Vagina (tissue), 2 donors: Measurements from ENCODE around the gene INTS7. TPM values are rescaled to one million over a fixed set of nuclear protein-coding genes. Genes with fewer than 3 reads are reported as not detected.
"Not testable (repeated sequence)": the region's sequence is repeated elsewhere in the genome, so short reads cannot be mapped to it uniquely, and the experiment has no call there.

Source experiments
- DNase-seq, 2 donors: peaks; one replicate each; pipeline ENCODE4 v3.0.0-alpha.2; 2017; ENCODE audit errors: extremely low spot score in 2 of 2
- H3K27ac ChIP-seq: fragments of 200-600 bp; sonication (generic); one replicate; pipeline ENCODE4 v1.5.1; 2019
- H3K27me3 ChIP-seq: fragments of 200-600 bp; sonication (generic); one replicate; pipeline ENCODE4 v1.5.1; 2019
- H3K36me3 ChIP-seq, 2 donors: fragments of 200-600 bp; sonication (generic); one replicate each; pipeline ENCODE4 v1.5.1; 2017 to 2019
- H3K4me1 ChIP-seq: fragments of 200-600 bp; sonication (generic); one replicate; pipeline ENCODE4 v1.5.1; 2019
- H3K4me3 ChIP-seq, 2 donors: fragments of 200-600 bp; sonication (generic); 1 replicate in 1 of 2; 2 replicates in 1 of 2; pipeline ENCODE4 v1.5.1; 2016 to 2019
- H3K9me3 ChIP-seq: fragments of 200-600 bp; sonication (generic); one replicate; pipeline ENCODE4 v1.5.1; 2019
- CTCF ChIP-seq, 3 experiments: fragments of 450-650 bp in 2 of 3; fragments of 200-600 bp in 1 of 3; sonication (generic) in 1 of 3; IDR thresholded peaks; one replicate each; pipeline ENCODE4 v1.5.1; 2017 to 2019; ENCODE audit warnings: antibody characterized with exemption in 3 of 3, mild to moderate bottlenecking in 2 of 3, moderate library complexity in 2 of 3
- POLR2A ChIP-seq, 2 donors: fragments of 450-650 bp; IDR thresholded peaks; one replicate each; pipeline ENCODE4 v1.6.1; 2017; ENCODE audit warnings: antibody characterized with exemption in 2 of 2, mild to moderate bottlenecking in 2 of 2, moderate library complexity in 2 of 2
- POLR2AphosphoS5 ChIP-seq, 2 donors: sonication (generic); formaldehyde crosslinking; IDR thresholded peaks; one replicate each; pipeline ENCODE4 v1.9.0; 2017; ENCODE audit warnings: antibody characterized with exemption in 2 of 2, mild to moderate bottlenecking in 2 of 2, low read depth in 1 of 2; ENCODE audit not compliant: insufficient read depth in 1 of 2
- intact Hi-C: fragments of 100-400 bp; cut with DNase I; formaldehyde crosslinking; loops from one replicate; pipeline ENCODE4 v1.15.1; 2023
- total RNA-seq: library from RNA; depleted of rRNA; stranded (reverse); fragments of >200 nt; gene quantifications from one replicate; pipeline ENCODE4 v1.2.3, GENCODE V29; 2016

Gene INTS7
- total RNA-seq, 1 donor from 2014 or later = 10.8 TPM

GRCh38 chr1:212004895-212005608 is 30.3 kb downstream of the INTS7 start:
- H3K27me3 ChIP-seq = no peaks in the 10 kb centered on the region
- intact Hi-C loops = no loop called here
- no peaks in the 10 kb centered on the region for H3K9me3 ChIP-seq
- no peak for DNase-seq
- no peak overlapping the region for H3K27ac ChIP-seq
- no peak for TF ChIP-seq POLR2AphosphoS5 (IDR thresholded peaks at IDR 0.05; ENCODE audit: insufficient read depth in 1 of 2, low read depth in 1 of 2)
- no peak for TF ChIP-seq CTCF (IDR thresholded peaks at IDR 0.05)
- TF ChIP-seq POLR2A (IDR thresholded peaks at IDR 0.05) = no peak
- H3K36me3 ChIP-seq = peaks cover 0 to 17% of the 10 kb centered on the region in 2 donors
- H3K4me3 ChIP-seq = no peak overlapping the region
- H3K4me1 ChIP-seq = no peaks in the 10 kb centered on the region

DNA sequence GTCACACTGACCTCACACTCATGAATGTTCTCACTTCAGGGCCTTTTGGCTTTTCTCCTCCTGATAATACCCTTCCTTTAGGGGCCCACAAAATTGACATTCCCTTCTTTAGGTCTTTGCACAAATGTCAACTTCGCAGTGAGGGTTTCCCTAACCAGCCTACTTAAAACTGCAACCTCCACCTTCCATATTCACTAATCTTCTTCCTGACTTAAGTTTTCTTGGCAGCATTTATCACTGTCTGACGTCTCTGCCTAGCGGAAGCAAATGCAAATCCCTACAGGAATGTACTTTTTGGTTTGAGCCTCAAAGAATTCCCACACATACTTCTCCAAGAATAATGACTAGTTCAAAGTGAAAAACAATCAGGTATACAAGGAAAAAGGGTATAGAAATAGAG is 32.8 kb downstream of the INTS7 start:
- peaks cover 0 to 18% of the 10 kb centered on the region in 2 donors for H3K36me3 ChIP-seq
- TF ChIP-seq POLR2A (IDR thresholded peaks at IDR 0.05) = no peak
- TF ChIP-seq POLR2AphosphoS5 (IDR thresholded peaks at IDR 0.05; ENCODE audit: insufficient read depth in 1 of 2, low read depth in 1 of 2) = no peak
- no peak for TF ChIP-seq CTCF (IDR thresholded peaks at IDR 0.05)
- intact Hi-C loops = no loop called here
- H3K9me3 ChIP-seq = no peaks in the 10 kb centered on the region
- H3K4me3 ChIP-seq = no peak overlapping the region
- no peak overlapping the region for H3K27ac ChIP-seq
- no peaks in the 10 kb centered on the region for H3K27me3 ChIP-seq
- no peaks in the 10 kb centered on the region for H3K4me1 ChIP-seq
- DNase-seq = no peak

DNA sequence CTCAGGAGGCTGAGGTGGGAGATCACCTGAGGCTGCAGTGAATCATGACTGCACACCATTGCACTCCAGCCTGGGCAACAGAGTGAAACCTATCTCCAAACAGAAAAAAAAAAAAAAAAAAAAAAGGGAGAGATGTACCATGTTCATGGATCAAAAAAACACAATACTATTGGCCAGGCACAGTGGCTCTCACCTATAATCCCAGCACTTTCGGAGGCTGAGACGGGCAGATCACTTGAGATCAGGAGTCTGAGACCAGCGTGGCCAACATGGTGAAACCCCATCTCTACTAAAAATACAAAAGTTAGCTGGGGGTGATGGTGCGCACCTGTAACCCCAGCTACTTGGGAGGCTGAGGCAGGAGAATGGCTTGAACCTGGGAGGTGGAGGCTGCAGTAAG is 37.9 kb downstream of the INTS7 start:
- DNase-seq, H3K9me3 ChIP-seq, H3K4me1 ChIP-seq, H3K27me3 ChIP-seq, intact Hi-C loops, H3K27ac ChIP-seq, H3K4me3 ChIP-seq: not testable (repeated sequence)
- H3K36me3 ChIP-seq = peaks cover 0 to 18% of the 10 kb centered on the region in 2 donors

DNA sequence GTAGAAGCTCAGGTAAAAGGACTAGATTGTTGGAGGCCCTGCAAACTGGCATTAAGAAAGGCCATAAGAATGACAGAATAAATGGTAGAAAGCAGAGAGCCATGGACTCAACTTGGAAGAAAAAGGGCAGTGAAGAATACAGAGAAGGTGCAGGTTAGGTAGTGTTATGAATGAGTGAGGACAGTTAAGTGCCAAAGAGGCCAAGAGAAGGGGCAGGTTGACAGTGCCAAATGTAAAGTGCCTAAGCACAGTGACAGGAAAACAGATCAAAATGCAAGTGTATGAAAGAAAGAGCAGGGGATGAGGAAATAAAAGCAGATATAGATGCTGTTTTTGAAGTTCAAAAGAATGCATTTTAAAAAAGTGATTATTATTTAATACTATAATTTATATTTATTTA is 43.7 kb downstream of the INTS7 start:
- DNase-seq = no peak
- H3K27me3 ChIP-seq = no peaks in the 10 kb centered on the region
- no peak for TF ChIP-seq POLR2A (IDR thresholded peaks at IDR 0.05)
- no peak for TF ChIP-seq POLR2AphosphoS5 (IDR thresholded peaks at IDR 0.05; ENCODE audit: insufficient read depth in 1 of 2, low read depth in 1 of 2)
- TF ChIP-seq CTCF (IDR thresholded peaks at IDR 0.05) = no peak
- H3K4me3 ChIP-seq = no peak overlapping the region
- intact Hi-C loops = no loop called here
- H3K9me3 ChIP-seq = no peaks in the 10 kb centered on the region
- H3K4me1 ChIP-seq = no peaks in the 10 kb centered on the region
- H3K36me3 ChIP-seq = peaks cover 0 to 3% of the 10 kb centered on the region in 2 donors
- H3K27ac ChIP-seq = no peak overlapping the region

DNA sequence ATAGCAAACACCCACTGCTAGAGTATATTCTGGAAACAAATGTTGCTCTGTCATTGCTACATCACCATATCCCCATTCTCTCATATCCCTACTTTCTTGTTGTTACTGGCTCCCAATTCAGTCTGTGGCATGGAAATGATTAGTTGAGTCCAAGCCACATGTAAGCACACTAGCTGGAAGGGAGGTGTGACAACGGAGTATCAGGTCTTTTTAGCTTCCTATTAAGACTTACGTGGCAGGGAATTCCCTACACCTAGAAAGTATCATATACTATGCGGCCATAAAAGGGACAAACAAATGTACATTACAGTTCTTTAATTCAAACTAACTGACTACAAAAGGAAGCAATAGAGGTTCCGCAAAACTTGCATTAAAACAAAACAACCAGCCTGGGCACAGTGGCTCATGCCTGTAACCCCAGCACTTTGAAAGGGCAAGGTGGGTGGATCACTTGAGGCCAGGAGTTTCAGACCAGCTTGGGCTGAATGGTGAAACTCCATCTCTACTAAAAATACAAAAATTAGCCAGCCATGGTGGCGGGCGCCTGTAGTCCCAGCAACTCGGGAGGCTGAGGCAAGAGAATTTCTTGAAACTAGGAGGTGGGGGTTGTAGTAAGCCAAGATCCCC is 48.6 kb downstream of the INTS7 start:
- H3K4me1 ChIP-seq = no peaks in the 10 kb centered on the region
- no peaks in the 10 kb centered on the region for H3K9me3 ChIP-seq

More for the DNA sequence above, 48.6 kb downstream of the INTS7 start:
- no peak overlapping the region for H3K4me3 ChIP-seq
- H3K27me3 ChIP-seq = no peaks in the 10 kb centered on the region
- H3K36me3 ChIP-seq = no peaks in the 10 kb centered on the region
- H3K27ac ChIP-seq = no peak overlapping the region
- no peak for TF ChIP-seq POLR2AphosphoS5 (IDR thresholded peaks at IDR 0.05; ENCODE audit: insufficient read depth in 1 of 2, low read depth in 1 of 2)
- no peak for TF ChIP-seq POLR2A (IDR thresholded peaks at IDR 0.05)
- TF ChIP-seq CTCF (IDR thresholded peaks at IDR 0.05) = no peak
- intact Hi-C loops = loop anchor here (5.0 kb wide), 1 partner anchor 1551 kb away; no protein-coding TSS in a partner anchor
- no peak for DNase-seq
